ENCODE data around the gene TSPAN31. TPM values are rescaled to one million over a fixed set of nuclear protein-coding genes. Genes with fewer than 3 reads are reported as not detected.

The TSPAN31 gene
- total and polyA plus RNA-seq, 3 donors from 2014 or later = 25.4 to 33.0 (median 30.8) TPM

DNA sequence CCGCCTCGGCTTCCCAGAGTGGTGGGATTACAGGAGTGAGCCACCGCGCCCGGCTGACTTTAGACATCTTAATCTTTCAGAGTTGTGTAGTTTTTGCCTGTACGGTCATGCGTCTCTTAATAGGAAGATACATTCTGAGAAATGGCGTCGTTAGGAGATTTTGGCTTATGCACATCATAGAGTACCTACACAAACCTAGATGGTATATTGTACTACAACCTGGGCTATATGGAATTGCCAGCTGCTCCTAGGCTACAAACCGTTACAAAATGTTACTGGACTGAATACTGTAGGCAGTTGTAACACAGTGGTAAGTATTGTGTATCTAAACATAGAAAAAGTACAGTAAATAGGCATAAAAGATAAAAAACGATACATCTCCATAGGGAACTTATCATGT is 39.0 kb downstream of the TSPAN31 start:
- Histone ChIP-seq H3K4me1 (peaks cover 10% of the 10 kb centered on the region), H3K9me3 (no peaks in the 10 kb centered on the region), H3K27ac (no peak overlapping the region), H3K4me3 (peak overlapping the region in 1 of 2 donors; percentile 87), H3K36me3 (ENCODE audit: low read depth, missing control alignments) (no peaks in the 10 kb centered on the region), H3K27me3 (no peaks in the 10 kb centered on the region)
- TF ChIP-seq, protein P1, sequence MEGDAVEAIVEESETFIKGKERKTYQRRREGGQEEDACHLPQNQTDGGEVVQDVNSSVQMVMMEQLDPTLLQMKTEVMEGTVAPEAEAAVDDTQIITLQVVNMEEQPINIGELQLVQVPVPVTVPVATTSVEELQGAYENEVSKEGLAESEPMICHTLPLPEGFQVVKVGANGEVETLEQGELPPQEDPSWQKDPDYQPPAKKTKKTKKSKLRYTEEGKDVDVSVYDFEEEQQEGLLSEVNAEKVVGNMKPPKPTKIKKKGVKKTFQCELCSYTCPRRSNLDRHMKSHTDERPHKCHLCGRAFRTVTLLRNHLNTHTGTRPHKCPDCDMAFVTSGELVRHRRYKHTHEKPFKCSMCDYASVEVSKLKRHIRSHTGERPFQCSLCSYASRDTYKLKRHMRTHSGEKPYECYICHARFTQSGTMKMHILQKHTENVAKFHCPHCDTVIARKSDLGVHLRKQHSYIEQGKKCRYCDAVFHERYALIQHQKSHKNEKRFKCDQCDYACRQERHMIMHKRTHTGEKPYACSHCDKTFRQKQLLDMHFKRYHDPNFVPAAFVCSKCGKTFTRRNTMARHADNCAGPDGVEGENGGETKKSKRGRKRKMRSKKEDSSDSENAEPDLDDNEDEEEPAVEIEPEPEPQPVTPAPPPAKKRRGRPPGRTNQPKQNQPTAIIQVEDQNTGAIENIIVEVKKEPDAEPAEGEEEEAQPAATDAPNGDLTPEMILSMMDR (IDR thresholded peaks at IDR 0.05) = no peak
- TF ChIP-seq POLR2A (IDR thresholded peaks at IDR 0.05) = no peak
- intact Hi-C loops (cut with DNase I; ENCODE audit: low total_unique reads) = no loop called here
- WGBS, 2 donors = 64 to 79% methylated on average over 11 of the region's 11 CpGs
- no peak for DNase-seq

DNA sequence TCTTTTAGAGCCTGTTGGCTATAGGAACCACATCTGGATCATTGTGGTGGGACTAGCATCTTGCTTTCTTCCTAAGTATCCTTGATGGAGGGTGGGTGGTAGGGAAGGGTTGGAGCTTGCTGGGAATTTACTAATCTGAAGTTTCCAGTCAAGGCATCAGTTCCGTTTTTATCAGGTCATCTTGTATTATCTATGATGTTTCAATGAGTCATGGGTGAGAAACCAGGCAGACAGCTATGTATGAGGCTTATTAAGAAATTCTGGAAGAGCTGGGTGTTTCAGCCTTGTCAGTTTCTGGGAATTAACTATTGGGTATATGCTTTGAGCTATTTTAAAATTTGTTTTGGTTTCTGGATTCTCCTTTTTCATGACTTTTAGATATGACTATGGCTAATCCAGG is 49.1 kb downstream of the TSPAN31 start:
- WGBS, 2 donors = 76 to 80% methylated on average over 1 of the region's 1 CpG
- no peaks in the 10 kb centered on the region for H3K4me1 ChIP-seq
- H3K27ac ChIP-seq = no peak overlapping the region
- no peaks in the 10 kb centered on the region for H3K36me3 ChIP-seq (ENCODE audit: low read depth, missing control alignments)
- intact Hi-C loops (cut with DNase I; ENCODE audit: low total_unique reads) = no loop called here
- no peaks in the 10 kb centered on the region for H3K9me3 ChIP-seq
- no peak overlapping the region for H3K4me3 ChIP-seq
- no peaks in the 10 kb centered on the region for H3K27me3 ChIP-seq
- DNase-seq = no peak
- TF ChIP-seq POLR2A (IDR thresholded peaks at IDR 0.05) = no peak
- TF ChIP-seq, protein P1 (IDR thresholded peaks at IDR 0.05) = no peak

DNA sequence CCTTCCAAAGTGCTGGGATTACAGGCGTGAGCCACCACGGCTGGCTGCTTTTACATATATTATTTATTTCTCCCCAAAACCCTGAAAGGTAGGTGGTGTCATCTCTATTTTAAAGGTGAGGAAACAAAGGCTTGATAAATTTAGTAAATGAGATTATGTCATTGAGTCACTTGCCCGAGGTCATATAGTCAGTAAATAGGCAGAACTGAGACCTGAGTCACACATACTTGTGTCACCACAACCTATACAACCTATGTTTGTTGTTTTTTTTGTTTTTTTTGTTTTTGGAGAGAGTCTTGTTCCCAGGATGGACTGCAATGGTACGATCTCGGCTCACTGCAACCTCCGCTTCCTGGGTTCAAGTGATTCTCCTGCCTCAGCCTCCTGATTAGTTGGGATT is 50.5 kb downstream of the TSPAN31 start:
- 90 to 95% methylated on average over 6 of the region's 6 CpGs for WGBS, 2 donors
- Histone ChIP-seq H3K4me3 (no peak overlapping the region), H3K4me1 (no peaks in the 10 kb centered on the region), H3K9me3 (no peaks in the 10 kb centered on the region), H3K36me3 (ENCODE audit: low read depth, missing control alignments) (no peaks in the 10 kb centered on the region), H3K27ac (no peak overlapping the region), H3K27me3 (no peaks in the 10 kb centered on the region)
- intact Hi-C loops (cut with DNase I; ENCODE audit: low total_unique reads) = no loop called here
- DNase-seq = no peak
- TF ChIP-seq POLR2A (IDR thresholded peaks at IDR 0.05) = no peak

DNA sequence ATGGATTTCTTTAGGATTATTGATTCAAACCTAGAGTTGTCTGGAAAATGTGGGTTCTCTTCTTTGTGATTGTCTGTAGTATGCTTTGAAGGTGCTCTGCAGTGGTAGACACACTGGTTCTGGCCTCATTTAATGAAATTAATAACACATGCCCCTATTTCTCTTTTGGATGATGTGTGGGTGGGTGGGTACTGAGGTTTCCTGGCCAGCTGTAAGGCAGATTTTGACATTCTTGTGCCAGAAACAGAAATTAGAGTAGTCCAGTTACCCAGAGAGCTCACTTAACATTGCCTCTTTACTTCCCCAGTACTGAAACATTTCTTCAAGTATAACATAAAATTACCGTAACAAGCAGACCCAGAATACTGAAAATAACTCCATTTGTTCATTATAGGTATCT is 52.2 kb downstream of the TSPAN31 start:
- DNase-seq = no peak
- Histone ChIP-seq H3K27ac (no peak overlapping the region), H3K9me3 (no peaks in the 10 kb centered on the region), H3K4me1 (no peaks in the 10 kb centered on the region), H3K4me3 (no peak overlapping the region), H3K27me3 (no peaks in the 10 kb centered on the region), H3K36me3 (ENCODE audit: low read depth, missing control alignments) (no peaks in the 10 kb centered on the region)
- 97 to 100% methylated on average over 1 of the region's 1 CpG for WGBS, 2 donors
- intact Hi-C loops (cut with DNase I; ENCODE audit: low total_unique reads) = no loop called here
- TF ChIP-seq, protein P1 (IDR thresholded peaks at IDR 0.05) = no peak
- no peak for TF ChIP-seq POLR2A (IDR thresholded peaks at IDR 0.05)

DNA sequence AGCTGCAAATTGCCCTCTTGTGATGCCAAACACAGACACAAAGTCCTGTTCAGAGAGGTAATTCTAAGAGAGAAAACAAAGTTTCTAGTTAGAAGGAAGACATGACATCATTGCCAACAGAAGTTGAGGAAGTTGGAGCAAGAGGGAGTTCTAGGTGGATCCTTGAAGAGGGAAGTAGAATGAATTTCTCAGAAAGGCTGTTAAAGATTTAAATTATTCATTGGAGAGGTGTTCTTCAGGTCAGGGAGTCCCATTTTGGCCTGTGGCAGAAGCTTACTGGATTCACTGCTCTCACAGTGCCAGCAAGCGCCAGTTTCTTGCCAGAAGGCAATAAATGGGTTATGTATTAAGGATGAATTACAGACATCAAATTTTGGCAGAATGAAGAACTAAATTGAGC is 53.1 kb downstream of the TSPAN31 start:
- no peak overlapping the region for H3K27ac ChIP-seq
- H3K4me1 ChIP-seq = no peaks in the 10 kb centered on the region
- H3K36me3 ChIP-seq (ENCODE audit: low read depth, missing control alignments) = no peaks in the 10 kb centered on the region
- H3K27me3 ChIP-seq = no peaks in the 10 kb centered on the region
- H3K9me3 ChIP-seq = no peaks in the 10 kb centered on the region
- whole genome bisulfite sequencing, 2 donors = 96 to 100% methylated on average over 1 of the region's 1 CpG
- no peak for DNase-seq
- no peak overlapping the region for H3K4me3 ChIP-seq
- intact Hi-C loops (cut with DNase I; ENCODE audit: low total_unique reads) = no loop called here
- TF ChIP-seq, protein P1 (IDR thresholded peaks at IDR 0.05) = no peak
- no peak for TF ChIP-seq POLR2A (IDR thresholded peaks at IDR 0.05)

Small RNA genes lying within 50 kb of the gene (microRNA-seq; reads per million reads assigned to microRNA genes)
- gene MIR6759 (ENCODE audit: borderline number of aligned reads in 2 of 2, borderline replicate concordance in 1 of 2) = 0 reads per million in 2 donors

Other genes starting within 250 kb of the TSPAN31 start
- gene DDIT3, start 224.5 kb upstream of the TSPAN31 start, total RNA-seq = 10 to 100 TPM; 44.2 to 45.6 TPM
- 63.9 TPM for gene DDIT3, start 224.5 kb upstream of the TSPAN31 start, polyA plus RNA-seq (ENCODE audit: insufficient read depth, low read depth, low replicate concordance)
- 100 to 1,000 TPM in 1 of 2 donors, 10 to 100 TPM in 1; 84.7 to 130 TPM for gene MBD6, start 222.2 kb upstream of the TSPAN31 start, total RNA-seq
- gene MBD6, start 222.2 kb upstream of the TSPAN31 start, polyA plus RNA-seq (ENCODE audit: insufficient read depth, low read depth, low replicate concordance) = 86.6 TPM
- 100 to 1,000 TPM; 109 to 122 TPM for gene DCTN2, start 197.8 kb upstream of the TSPAN31 start, total RNA-seq
- 196 TPM for gene DCTN2, start 197.8 kb upstream of the TSPAN31 start, polyA plus RNA-seq (ENCODE audit: insufficient read depth, low read depth, low replicate concordance)
- gene KIF5A, start 195.0 kb upstream of the TSPAN31 start, total RNA-seq = 1 to 10 TPM; 6.8 to 9.1 TPM
- 8.4 TPM for gene KIF5A, start 195.0 kb upstream of the TSPAN31 start, polyA plus RNA-seq (ENCODE audit: insufficient read depth, low read depth, low replicate concordance)
- 10 to 100 TPM; 47.6 to 54.6 TPM for gene PIP4K2C, start 153.8 kb upstream of the TSPAN31 start, total RNA-seq
- 78.0 TPM for gene PIP4K2C, start 153.8 kb upstream of the TSPAN31 start, polyA plus RNA-seq (ENCODE audit: insufficient read depth, low read depth, low replicate concordance)
- gene DTX3, start 140.2 kb upstream of the TSPAN31 start, total RNA-seq = 10 to 100 TPM; 45.0 to 60.4 TPM
- gene DTX3, start 140.2 kb upstream of the TSPAN31 start, polyA plus RNA-seq (ENCODE audit: insufficient read depth, low read depth, low replicate concordance) = 37.9 TPM
- 10 to 100 TPM; 18.0 to 26.5 TPM for gene ARHGEF25, start 133.6 kb upstream of the TSPAN31 start, total RNA-seq
- 18.7 TPM for gene ARHGEF25, start 133.6 kb upstream of the TSPAN31 start, polyA plus RNA-seq (ENCODE audit: insufficient read depth, low read depth, low replicate concordance)
- gene B4GALNT1, start 111.8 kb upstream of the TSPAN31 start, total RNA-seq = 1 to 10 TPM; 2.3 to 3.2 TPM
- 1.8 TPM for gene B4GALNT1, start 111.8 kb upstream of the TSPAN31 start, polyA plus RNA-seq (ENCODE audit: insufficient read depth, low read depth, low replicate concordance)
- gene OS9, start 50.9 kb upstream of the TSPAN31 start, total RNA-seq = 100 to 1,000 TPM in 1 of 2 donors, 10 to 100 TPM in 1; 88.1 to 158 TPM
- 121 TPM for gene OS9, start 50.9 kb upstream of the TSPAN31 start, polyA plus RNA-seq (ENCODE audit: insufficient read depth, low read depth, low replicate concordance)
- 1 to 10 TPM; 2.7 to 3.2 TPM for gene AGAP2, start 6.3 kb upstream of the TSPAN31 start, total RNA-seq
- gene AGAP2, start 6.3 kb upstream of the TSPAN31 start, polyA plus RNA-seq (ENCODE audit: insufficient read depth, low read depth, low replicate concordance) = 1.9 TPM
- gene CDK4, start 7.3 kb downstream of the TSPAN31 start, total RNA-seq = 10 to 100 TPM; 47.0 to 73.5 TPM
- gene CDK4, start 7.3 kb downstream of the TSPAN31 start, polyA plus RNA-seq (ENCODE audit: insufficient read depth, low read depth, low replicate concordance) = 64.4 TPM
- 10 to 100 TPM in 1 of 2 donors, 1 to 10 TPM in 1; 9.2 to 15.1 TPM for gene MARCHF9, start 10.1 kb downstream of the TSPAN31 start, total RNA-seq
- gene MARCHF9, start 10.1 kb downstream of the TSPAN31 start, polyA plus RNA-seq (ENCODE audit: insufficient read depth, low read depth, low replicate concordance) = 8.4 TPM
- 10 to 100 TPM in 1 of 2 donors, 1 to 10 TPM in 1; 3.9 to 30.2 TPM for gene CYP27B1, start 22.0 kb downstream of the TSPAN31 start, total RNA-seq
- 2.2 TPM for gene CYP27B1, start 22.0 kb downstream of the TSPAN31 start, polyA plus RNA-seq (ENCODE audit: insufficient read depth, low read depth, low replicate concordance)
- 10 to 100 TPM; 16.7 to 22.8 TPM for gene METTL1, start 27.1 kb downstream of the TSPAN31 start, total RNA-seq
- 28.8 TPM for gene METTL1, start 27.1 kb downstream of the TSPAN31 start, polyA plus RNA-seq (ENCODE audit: insufficient read depth, low read depth, low replicate concordance)
- 1 to 10 TPM; 8.4 to 8.7 TPM for gene EEF1AKMT3, start 27.6 kb downstream of the TSPAN31 start, total RNA-seq
- 5.5 TPM for gene EEF1AKMT3, start 27.6 kb downstream of the TSPAN31 start, polyA plus RNA-seq (ENCODE audit: insufficient read depth, low read depth, low replicate concordance)
- gene TSFM, start 37.7 kb downstream of the TSPAN31 start, total RNA-seq = 10 to 100 TPM; 26.9 to 30.0 TPM
- gene TSFM, start 37.7 kb downstream of the TSPAN31 start, polyA plus RNA-seq (ENCODE audit: insufficient read depth, low read depth, low replicate concordance) = 51.2 TPM
- gene AVIL, start 73.7 kb downstream of the TSPAN31 start, total RNA-seq = 1 to 10 TPM; 3.1 to 4.4 TPM
- 6.0 TPM for gene AVIL, start 73.7 kb downstream of the TSPAN31 start, polyA plus RNA-seq (ENCODE audit: insufficient read depth, low read depth, low replicate concordance)
- gene CTDSP2, start 101.7 kb downstream of the TSPAN31 start, total RNA-seq = 100 to 1,000 TPM; 103 to 140 TPM
- gene CTDSP2, start 101.7 kb downstream of the TSPAN31 start, polyA plus RNA-seq (ENCODE audit: insufficient read depth, low read depth, low replicate concordance) = 123 TPM
- 10 to 100 TPM; 53.1 to 76.6 TPM for gene ATP23, start 196.5 kb downstream of the TSPAN31 start, total RNA-seq
- gene ATP23, start 196.5 kb downstream of the TSPAN31 start, polyA plus RNA-seq (ENCODE audit: insufficient read depth, low read depth, low replicate concordance) = 102 TPM